IPS DF 4.7 (cell line): Measurements from ENCODE around the gene SETD9.

Experiments used
- DNase-seq: peaks from one replicate; pipeline ENCODE4 v3.0.0-alpha.2; 2013; ENCODE audit warnings: low spot score; ENCODE audit errors: extremely low read depth

SETD9 gene

GRCh38 chr5:56934325-56934724 is 24.9 kb downstream of the SETD9 start:
- DNase-seq: no peak

- DNase-seq: no peak
Observed at GRCh38 chr5:56938858-56939257, 29.5 kb downstream of the SETD9 start.

GRCh38 chr5:56941981-56942380 is 32.6 kb downstream of the SETD9 start:
- DNase-seq: no peak

- DNase-seq: no peak
Observed at GRCh38 chr5:56947052-56947451, 37.7 kb downstream of the SETD9 start.

- DNase-seq: no peak
Observed at GRCh38 chr5:56950626-56951125, 41.3 kb downstream of the SETD9 start.

GRCh38 chr5:56951126-56951945 is 41.9 kb downstream of the SETD9 start:
- DNase-seq: no peak

GRCh38 chr5:56951946-56952691 is 42.7 kb downstream of the SETD9 start, which contains the start of gene MIER3:
TSS of gene MIER3 (minus strand) at chr5:56952123. CDS start at chr5:56952102, 21 bp downstream.
- DNase-seq: no peak

- DNase-seq: no peak
Observed at GRCh38 chr5:56954262-56954661, 44.9 kb downstream of the SETD9 start.

GRCh38 chr5:56958595-56958994 is 49.2 kb downstream of the SETD9 start:
- DNase-seq: no peak

GRCh38 chr5:56959326-56959725 is 49.9 kb downstream of the SETD9 start:
- no peak for DNase-seq

- DNase-seq: no peak
Observed at GRCh38 chr5:56961746-56962145, 52.4 kb downstream of the SETD9 start.

GRCh38 chr5:56962286-56962685 is 52.9 kb downstream of the SETD9 start:
- DNase-seq: no peak

GRCh38 chr5:56963246-56963645 is 53.9 kb downstream of the SETD9 start:
- DNase-seq: no peak

- DNase-seq: no peak
Observed at GRCh38 chr5:56964173-56964572, 54.8 kb downstream of the SETD9 start.
